ENCODE measurements around the gene CDH5. TPM values are rescaled to one million over a fixed set of nuclear protein-coding genes. Genes with fewer than 3 reads are reported as not detected.

Gene CDH5
- 9.6 TPM for total RNA-seq (ENCODE audit: unreplicated experiment)
- long read RNA-seq, partial matches to known transcripts = 1 of 1 reads
- long read RNA-seq, other reads (novel, unspliced or antisense) = 0 of 1 reads

GRCh38 chr16:66366433-66367299 lies at the start of gene CDH5:
TSS of gene CDH5 (plus strand) at chr16:66366691. CDS start at chr16:66379338, 12,647 bp downstream.
- peaks cover 29% of the 10 kb centered on the region for H3K9me3 Mint-ChIP-seq (ENCODE audit: unreplicated experiment)
- H3K27ac Mint-ChIP-seq (ENCODE audit: unreplicated experiment) = peak within 1 kb of the TSS; percentile 100
- H3K4me3 Mint-ChIP-seq (ENCODE audit: unreplicated experiment) = peak within 1 kb of the TSS; percentile 51
- peaks cover 23% of the 10 kb centered on the region for H3K27me3 Mint-ChIP-seq (ENCODE audit: unreplicated experiment)
- peaks cover 31% of the 10 kb centered on the region for H3K4me1 Mint-ChIP-seq (ENCODE audit: low read depth, unreplicated experiment)
- no peak for TF ChIP-seq CTCF (IDR thresholded peaks at IDR 0.05; ENCODE audit: partially characterized antibody, unreplicated experiment)
- no peaks in the 10 kb centered on the region for H3K36me3 Mint-ChIP-seq (ENCODE audit: unreplicated experiment)
- peak; percentile 62 for DNase-seq

- no peak for TF ChIP-seq CTCF (IDR thresholded peaks at IDR 0.05; ENCODE audit: partially characterized antibody, unreplicated experiment)
- H3K27me3 Mint-ChIP-seq (ENCODE audit: unreplicated experiment) = peaks cover 2% of the 10 kb centered on the region
- no peaks in the 10 kb centered on the region for H3K36me3 Mint-ChIP-seq (ENCODE audit: unreplicated experiment)
These were observed 48.0 kb upstream of the CDH5 start for GRCh38 chr16:66318505-66318904.

GRCh38 chr16:66320774-66321173 lies 45.7 kb upstream of the CDH5 start:
- Mint-ChIP-seq H3K36me3 (ENCODE audit: unreplicated experiment) (no peaks in the 10 kb centered on the region), H3K27ac (ENCODE audit: unreplicated experiment) (no peak overlapping the region), H3K4me1 (ENCODE audit: low read depth, unreplicated experiment) (peaks cover 2% of the 10 kb centered on the region), H3K27me3 (ENCODE audit: unreplicated experiment) (peaks cover 3% of the 10 kb centered on the region), H3K4me3 (ENCODE audit: unreplicated experiment) (no peak overlapping the region), H3K9me3 (ENCODE audit: unreplicated experiment) (no peaks in the 10 kb centered on the region)
- DNase-seq = no peak
- no peak for TF ChIP-seq CTCF (IDR thresholded peaks at IDR 0.05; ENCODE audit: partially characterized antibody, unreplicated experiment)

More at GRCh38 chr16:66318505-66318904, 48.0 kb upstream of the CDH5 start:
- Mint-ChIP-seq H3K4me1 (ENCODE audit: low read depth, unreplicated experiment) (no peaks in the 10 kb centered on the region), H3K27ac (ENCODE audit: unreplicated experiment) (no peak overlapping the region), H3K9me3 (ENCODE audit: unreplicated experiment) (no peaks in the 10 kb centered on the region), H3K4me3 (ENCODE audit: unreplicated experiment) (no peak overlapping the region)
- DNase-seq = no peak

GRCh38 chr16:66322174-66322573 lies 44.3 kb upstream of the CDH5 start:
- TF ChIP-seq CTCF (IDR thresholded peaks at IDR 0.05; ENCODE audit: partially characterized antibody, unreplicated experiment) = no peak
- Mint-ChIP-seq H3K27ac (ENCODE audit: unreplicated experiment) (no peak overlapping the region), H3K9me3 (ENCODE audit: unreplicated experiment) (peaks cover 2% of the 10 kb centered on the region), H3K4me3 (ENCODE audit: unreplicated experiment) (no peak overlapping the region), H3K36me3 (ENCODE audit: unreplicated experiment) (no peaks in the 10 kb centered on the region), H3K27me3 (ENCODE audit: unreplicated experiment) (peaks cover 6% of the 10 kb centered on the region), H3K4me1 (ENCODE audit: low read depth, unreplicated experiment) (peaks cover 2% of the 10 kb centered on the region)
- DNase-seq = no peak
